ENCODE data around the gene PDS5A.

GRCh38 chr4:39941682-39942217 is 36.0 kb downstream of the PDS5A start:
- no peak for TF ChIP-seq CTCF (IDR thresholded peaks at IDR 0.05)
- TF ChIP-seq POLR2A (IDR thresholded peaks at IDR 0.05) = no peak

Data from heart left ventricle (tissue), 13 donors.